CD4-positive, alpha-beta T cell treated with Interferon gamma for 1 hour (primary cell): ENCODE measurements around the gene RPS21.

Experiments
- DNase-seq: peaks from one replicate; pipeline ENCODE4 v3.0.0-alpha.2; 2020

Gene RPS21

DNA sequence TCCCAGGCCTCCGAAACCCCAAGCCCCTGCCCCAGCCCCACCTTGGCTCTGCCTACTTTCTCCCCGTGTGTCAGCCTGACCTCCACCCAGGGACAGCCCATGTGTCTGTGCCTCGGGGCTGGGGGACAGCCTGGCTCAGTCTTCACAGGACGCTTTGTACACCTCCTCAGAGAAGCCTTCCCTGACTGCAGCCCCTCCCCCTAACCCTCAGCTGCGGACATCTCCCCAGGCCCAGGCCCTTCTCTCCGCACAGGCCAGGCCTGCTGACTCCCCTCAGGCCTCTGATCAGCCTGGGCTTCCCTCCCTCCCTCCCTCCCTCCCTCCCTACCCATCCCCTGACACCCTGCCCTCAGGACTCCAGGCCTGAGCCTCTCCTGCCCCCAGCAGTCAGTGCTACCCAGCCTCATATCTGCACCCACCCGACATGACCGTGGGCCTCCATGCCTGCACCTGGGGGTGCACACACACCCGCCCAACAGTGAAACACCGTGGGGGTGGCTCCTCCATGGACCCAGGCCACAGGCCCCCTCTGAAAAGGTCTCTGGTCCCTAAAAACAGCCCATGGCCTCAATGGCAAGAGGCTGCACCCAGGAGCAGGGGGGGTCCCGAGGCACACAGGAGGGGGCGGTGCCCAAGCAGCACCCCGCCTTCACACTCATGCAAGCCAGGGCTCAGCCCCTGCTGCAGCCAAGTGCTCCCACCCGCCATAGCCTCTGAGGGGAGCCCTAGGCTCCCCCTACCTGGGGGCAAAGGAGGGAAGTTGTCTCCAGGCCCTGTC, 32.7 kb upstream of the RPS21 start:
- DNase-seq: no peak

DNA sequence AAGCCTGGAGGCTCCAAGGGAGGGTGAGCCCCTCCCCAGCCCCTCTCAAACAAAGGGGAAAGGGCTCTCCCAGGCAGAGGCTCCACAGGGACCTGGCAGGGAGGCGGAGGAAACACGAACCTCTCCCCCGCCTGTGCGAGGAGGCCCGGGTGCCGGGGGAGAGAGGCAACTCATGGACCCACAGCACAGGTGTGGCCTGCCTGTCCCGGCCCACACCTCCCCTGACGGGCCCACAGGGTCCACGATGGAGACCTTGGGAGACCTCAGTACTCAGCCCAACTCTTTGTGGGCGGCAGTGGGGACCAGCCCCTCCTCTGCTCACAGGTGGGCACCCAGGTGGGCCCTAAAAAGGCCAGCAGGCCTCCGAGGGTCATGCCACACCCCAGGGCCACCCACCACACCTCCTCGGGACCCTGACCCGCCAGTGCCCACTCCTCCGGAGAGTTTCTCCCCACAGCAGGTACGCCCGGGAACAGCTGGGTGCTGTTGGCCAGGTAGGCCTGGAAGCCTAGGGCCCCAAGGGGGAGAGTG, 32.0 kb upstream of the RPS21 start:
- no peak for DNase-seq

DNA sequence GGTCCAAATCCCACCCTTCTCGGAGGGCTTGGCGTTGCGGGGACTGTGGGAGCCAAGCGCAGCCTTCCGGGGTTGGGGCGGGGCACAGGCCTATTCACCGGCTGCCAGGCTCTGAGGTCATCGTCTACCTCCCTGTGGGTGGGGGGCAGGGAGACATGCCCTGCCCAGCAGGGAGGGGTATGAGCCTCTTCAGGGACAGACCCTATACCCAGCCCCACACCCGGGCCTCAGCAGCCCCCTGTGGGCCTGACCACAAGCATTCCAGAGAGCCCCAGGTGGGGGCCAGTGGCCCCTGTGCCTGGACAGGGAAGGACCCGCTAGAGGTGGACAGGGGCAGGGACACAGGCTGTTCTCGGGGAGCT, 31.4 kb upstream of the RPS21 start:
- no peak for DNase-seq

DNA sequence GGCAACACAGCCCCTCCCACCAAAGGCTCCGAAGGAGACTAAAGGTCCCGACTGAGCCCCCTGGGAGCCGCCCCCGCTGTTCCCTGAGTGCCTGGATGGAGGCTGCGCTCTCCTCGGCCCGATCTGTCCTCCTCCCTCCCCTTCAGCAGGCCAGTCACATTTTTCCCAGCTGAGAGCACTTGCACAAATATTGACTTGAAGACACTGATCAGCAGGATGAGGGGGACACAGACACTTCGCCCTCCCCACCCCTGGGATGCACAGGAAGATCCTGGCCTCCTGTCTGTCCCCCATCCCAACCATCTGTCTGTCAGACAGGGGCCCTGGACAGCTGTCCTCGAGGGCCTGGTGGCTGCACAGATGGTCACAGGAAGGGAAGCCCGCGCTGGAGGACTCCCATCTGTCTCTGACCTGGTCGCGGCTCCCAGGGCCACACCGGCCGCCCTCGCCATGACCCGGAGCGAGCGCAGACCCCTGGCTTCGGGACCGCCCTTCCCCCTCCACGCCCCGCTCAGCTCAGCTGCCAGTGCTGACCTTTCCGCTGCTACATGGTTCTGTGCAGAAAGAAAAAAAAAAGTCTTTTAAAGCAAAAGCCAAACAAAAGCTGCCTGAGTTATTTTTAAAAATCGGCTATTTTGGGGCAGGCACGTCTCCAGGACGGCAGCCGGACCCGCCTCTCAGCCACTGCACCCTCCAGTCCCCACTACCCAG, 30.9 kb upstream of the RPS21 start:
- no peak for DNase-seq

DNA sequence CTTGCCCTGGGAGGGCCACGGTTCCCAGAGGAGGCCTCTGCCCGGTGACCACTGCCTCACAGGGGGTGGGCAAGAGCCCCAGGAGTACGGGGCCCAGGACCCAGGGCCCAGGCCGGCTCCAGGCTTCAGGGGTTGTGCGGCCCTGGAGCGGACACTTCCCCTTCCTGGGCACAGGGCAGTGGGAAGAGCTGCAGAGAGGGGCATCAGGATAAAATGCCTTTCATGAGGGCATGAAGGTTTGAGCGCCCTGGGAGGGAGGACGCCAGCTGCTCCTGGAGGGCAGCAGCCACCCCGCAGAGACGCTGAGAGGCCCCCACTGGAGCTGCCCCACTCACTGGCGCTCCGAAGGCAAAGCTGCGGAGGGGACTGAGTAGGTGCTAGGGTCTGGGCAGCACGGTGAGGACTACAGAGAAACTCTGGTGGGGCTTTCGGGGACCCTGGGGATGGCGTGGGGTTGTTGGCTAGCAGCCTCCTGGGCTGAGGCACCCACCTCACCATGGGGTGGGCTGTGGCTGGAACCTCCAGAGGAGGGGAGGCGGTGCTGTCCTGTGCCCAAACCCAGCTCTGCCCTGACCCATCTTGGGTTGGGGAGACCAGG, 30.2 kb upstream of the RPS21 start:
- no peak for DNase-seq

DNA sequence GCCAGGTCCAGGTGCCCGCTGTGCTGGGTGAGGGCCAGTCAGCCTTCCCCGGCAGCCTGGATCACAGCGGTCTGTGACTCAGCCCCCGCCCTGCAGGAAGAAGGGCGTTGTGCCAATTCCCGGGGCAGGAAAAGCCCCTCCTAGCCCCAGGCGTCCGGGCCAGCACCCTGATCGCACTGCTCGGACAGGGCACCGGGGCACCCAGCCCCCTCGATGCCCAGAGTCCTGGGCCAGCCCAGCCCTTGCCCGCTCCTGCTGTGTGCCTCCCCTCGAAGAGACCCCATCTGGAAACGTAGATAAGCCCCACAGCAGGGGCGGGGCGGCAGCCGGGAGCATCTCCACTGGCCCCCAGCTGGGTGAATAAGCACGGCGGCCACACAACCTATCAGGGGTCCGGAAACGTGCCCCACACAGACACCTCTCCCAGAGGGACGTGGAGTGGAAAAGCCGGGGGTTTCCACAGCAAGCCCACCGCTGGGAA, 29.7 kb upstream of the RPS21 start:
- no peak for DNase-seq

DNA sequence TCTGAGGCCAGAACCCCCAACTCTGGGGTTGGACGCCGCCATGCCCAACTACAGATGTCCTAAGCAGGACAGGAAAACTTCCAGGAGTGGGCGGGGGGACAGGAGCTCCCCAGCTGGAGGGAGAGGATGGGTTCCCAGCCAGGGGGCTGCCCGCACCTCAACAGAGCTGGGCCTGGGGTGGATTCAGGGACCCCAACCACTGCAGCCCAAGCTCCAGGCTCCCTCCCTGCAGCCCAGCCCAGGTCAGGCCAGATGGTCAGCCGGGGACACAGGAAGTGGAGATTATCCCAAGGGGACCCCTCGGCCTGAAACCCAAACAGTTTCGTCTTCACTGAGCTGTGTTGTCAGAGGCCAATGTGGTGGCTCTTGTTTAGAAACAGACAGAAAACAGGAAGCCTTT, 29.2 kb upstream of the RPS21 start:
- no peak for DNase-seq

DNA sequence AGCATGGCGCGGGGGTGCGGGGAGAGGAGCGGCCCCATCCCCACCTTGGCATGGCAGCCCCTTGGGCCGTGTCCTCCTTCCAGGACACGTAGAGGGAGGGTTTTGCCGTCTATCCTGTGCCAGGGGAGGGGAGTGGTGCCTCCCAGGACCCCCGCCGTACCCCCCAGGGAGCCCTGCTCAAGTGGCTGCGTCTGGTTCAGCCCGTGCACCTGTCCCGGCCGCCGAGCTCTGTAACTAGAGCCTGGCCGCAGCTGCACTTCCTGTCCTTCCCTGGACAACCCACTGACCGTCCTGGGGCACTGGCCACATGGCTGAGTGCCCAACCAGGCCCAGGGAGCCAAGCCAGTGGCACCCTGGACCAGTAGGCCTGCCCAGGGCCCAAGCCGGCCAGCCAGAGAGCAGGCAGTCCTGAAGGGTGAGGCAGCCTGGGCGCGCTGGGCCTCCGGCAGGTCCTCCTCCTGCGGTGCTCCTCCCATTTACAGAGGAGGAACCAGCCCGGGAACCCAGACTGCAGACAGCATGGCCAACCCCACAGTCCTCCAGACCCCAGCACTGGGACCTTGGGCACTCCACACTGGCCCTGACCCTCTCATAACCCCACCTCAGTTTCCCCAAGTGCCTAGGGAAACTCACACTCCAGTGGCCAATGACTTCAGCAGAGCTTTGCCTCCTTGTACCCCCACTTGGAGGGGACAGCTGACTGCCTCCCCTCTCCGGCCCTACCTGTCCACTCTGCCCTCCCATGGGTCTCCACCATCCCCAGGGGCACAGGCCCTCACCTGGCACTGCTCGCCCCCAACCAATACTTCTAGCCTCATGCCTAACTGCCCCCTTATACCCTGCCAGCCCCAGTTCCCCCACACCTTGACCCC, 28.5 kb upstream of the RPS21 start:
- DNase-seq: no peak

DNA sequence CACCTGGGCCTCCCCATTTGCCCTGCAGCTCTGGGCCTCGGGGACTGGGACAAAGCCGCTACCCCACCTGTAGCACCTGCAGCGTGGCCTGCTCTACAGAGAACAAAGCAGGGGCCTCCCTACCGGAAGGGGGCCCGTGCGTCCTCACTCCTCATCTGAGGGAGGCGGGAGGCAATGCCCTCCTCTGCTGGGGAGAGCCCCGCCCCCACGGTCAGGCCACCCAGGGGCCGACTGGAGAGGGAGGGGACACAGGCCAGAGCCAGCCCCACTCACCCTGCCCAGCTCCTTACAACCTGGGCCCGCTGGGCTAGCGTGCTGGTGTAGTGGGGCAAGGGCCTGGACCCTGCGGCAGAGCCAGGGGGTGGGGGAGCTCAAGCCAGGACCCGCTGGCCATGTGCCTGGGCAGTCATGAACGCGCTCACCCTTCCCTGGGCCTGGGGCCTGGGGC, 27.8 kb upstream of the RPS21 start:
- DNase-seq: no peak

DNA sequence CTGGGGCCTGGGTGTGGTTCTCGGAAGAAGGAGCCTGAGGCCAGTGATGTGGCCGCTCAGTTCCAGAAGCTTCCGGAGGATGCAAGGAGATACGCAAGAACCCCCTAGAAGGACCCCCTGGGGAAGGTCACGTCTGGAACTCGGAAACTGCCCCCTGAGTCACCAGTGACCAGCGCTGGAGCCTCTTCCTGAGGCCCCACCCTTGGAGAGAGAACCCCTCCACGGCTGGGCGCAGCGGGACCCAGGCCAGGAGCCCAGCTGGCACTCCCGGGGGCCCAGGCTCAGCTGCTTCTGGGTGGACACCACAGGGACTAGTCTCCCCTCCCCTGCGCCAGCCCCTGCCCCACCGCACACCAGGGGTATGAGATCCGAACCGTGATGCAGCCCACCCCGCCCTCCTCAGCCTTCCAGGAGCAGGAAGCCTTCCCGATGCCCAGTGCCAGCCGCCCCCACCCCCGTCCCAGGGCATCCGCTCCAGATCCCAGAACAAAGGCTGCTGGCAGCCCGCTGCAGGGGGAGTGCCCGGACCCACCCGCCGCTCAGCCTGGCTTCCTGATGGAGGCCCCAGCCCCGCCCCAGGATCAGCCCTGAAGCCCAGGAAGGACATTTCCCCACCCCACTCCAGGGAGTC, 27.3 kb upstream of the RPS21 start:
- DNase-seq: no peak

DNA sequence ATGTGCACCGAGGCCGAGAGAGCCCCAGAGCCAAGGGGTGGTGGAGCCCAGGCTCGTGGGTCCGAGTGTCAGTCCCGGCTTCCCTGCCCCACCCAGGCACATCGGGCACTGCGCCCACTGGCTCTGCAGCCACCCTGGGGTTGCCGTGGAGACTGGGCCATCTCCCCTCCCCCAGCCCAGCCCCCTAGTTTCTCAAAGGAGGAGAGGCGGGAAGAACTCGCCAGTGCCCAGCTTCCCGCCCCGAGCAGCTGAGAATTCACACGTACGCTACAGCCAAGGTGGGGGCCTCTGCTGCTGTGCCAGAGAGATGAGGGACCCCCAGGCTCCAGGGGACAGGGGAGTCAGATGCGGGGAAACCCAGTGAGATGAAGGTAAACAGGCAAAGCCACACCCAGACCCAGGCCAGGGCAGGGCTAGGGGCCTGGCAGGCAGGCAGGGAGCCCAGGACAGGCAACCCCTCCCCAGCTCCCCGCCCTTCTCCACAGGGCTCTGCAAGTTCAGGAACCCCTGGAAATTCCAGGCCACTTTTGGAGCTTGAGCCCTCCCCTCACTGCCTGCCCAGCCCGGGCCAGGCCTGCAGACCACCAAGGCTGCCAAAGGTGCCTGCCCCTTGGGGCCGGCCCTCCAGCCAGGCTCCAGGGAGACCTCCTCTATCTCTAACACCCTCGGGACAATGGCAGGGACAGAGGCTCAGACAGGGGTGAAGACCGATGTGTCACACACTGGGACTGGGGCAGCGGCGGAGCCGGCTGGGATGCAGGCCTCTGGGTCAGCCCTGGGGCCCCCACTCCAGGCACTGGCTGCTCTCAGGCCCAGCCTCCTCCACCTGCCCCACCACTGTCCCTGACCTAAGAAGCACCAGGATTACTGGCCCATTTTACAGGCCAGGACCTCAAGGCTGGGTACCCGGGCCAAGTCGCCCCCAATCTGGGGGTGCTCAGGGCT, 25.8 kb upstream of the RPS21 start:
- no peak for DNase-seq

DNA sequence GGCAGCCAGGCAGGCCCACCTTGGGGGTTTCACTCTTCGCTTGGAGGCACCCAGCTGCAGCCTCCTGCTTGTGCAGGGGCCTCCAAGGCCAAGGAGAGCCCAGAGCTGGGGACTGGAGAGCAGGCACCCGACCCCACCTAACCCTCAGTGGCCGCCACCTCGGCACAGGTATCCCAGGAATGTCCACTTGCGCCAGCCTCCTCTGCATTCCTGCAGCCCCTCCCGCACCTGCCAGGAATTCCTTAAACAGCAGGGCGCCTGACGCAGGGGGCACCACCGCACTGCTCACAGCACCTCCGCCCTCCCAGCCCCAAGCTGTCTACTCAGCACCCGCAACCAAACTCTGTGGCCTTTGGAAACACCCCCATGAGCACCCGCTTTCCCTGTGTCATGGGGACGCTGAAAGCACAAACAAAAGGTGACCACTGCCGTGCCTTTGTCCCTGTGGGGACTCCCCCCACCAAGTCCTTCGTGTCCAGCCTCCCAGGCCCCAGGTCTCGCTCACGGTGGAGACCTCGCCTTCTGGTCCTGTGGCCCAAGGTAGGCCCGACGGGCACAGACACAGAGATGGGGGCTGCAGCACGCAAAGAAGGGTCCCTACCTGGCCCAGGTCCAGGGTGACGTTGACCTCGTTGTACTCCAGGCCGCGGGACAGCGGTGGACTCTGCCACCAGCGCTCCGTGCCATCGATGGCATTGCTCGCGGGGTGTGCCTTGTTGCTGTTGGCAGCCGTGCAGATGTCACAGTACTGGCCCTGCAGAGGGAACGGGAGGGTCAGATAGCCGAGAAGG, 24.9 kb upstream of the RPS21 start:
- DNase-seq: no peak

DNA sequence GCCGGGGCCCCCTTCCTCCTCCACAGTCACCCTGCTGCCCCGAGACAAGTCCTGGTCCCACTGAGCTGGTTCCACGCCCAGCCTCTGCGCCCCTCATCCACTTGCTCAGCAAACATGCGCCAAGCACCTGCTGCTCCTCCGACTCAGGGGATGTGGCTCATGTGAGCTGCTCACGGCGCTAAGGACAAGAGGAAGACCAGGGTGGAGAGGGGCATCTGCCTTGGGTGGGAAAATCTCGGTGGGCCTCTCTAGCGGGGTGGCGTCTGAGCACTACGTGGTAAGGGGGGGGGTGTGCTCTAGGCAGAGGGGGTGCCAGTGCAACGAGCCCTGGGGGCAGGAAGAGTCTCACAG, 24.3 kb upstream of the RPS21 start:
- DNase-seq: no peak

DNA sequence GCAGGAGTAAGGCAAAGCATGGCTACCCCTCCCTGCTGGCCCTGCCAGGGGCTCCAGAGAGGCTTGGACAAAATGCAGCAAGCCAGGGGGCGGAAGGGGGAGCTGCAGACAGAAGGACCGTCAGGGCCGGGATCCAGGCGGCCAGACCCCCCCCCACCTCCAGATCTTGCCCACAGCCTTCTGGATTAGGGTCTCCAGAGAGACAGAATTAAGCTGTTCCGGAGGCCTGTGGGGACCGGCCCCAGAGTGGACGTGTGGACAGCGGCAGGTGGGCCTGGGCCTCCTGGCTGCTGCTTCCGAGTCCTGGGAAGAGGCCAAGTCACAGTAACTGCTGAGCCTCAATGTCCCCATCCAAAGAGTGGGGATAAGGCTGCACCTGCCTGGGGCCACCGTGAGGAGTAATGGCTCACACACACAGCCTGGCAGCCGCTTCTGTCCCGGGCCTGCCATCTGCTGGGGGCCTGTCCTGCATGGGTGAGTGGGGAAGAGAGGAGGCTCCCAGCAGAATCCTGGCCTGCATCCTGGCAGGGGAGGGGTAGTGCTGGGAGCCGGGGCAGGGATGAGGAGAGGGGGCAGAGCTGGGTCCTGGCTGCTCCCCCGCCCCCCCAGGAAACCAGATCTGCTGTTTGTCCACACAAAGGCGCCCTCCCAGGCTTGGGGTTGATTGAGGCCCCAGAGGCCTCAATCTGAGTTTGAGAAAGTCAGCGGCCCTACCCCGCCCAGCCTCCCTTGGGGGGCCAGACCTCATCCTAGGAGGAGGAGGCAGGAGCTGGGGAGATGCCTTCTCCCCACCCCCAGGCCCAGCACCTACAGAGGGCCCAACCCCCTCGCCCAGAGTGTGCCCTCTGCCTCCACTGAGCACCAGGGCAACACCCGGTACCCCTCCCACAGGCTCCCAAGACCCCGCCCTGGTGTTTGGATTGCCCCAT, 23.6 kb upstream of the RPS21 start:
- no peak for DNase-seq

DNA sequence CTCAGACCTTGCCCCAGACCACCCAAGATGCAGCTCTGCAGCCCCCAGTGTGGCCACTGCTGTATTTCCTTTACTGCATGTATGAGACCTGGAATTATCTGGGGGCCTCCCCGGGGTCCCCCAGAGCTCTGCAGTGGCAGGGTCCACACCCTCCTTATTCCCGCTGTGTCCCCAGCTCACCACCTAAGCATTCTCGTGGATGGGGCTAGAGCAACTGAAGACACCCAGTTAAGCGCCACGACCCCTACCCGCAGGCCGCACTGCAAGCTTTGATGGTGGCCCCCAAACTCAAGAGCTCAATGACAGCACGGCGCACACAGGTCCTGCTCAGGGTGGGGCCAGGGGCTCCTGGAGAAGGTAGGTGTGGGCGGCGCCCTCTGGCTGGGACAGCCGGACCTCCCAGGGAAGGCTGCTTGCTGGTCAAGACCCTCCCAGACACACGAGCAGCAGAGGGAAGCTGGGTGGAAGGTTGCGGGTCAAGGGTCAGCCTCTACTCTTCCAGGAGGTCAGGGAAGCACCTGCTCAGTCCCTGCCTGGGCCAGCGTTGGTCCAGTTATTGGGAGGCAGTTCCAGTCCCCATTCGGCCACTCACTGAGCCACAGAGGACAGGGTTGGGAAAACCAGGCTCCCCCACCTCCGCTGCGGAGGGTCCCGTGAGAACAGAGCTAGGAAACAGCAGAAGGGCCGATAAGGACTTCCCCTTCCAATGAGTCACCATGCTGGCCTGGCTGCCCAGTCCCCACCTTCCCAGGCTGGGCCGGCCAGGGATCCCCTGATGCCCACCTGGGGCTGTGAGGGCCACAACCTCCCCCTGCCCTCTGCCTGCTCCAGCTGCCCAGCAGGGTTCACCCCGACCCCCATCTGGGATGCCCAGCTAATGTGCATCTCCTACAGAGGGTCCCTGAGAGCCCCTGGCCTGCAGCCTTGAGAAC, 22.7 kb upstream of the RPS21 start:
- no peak for DNase-seq

DNA sequence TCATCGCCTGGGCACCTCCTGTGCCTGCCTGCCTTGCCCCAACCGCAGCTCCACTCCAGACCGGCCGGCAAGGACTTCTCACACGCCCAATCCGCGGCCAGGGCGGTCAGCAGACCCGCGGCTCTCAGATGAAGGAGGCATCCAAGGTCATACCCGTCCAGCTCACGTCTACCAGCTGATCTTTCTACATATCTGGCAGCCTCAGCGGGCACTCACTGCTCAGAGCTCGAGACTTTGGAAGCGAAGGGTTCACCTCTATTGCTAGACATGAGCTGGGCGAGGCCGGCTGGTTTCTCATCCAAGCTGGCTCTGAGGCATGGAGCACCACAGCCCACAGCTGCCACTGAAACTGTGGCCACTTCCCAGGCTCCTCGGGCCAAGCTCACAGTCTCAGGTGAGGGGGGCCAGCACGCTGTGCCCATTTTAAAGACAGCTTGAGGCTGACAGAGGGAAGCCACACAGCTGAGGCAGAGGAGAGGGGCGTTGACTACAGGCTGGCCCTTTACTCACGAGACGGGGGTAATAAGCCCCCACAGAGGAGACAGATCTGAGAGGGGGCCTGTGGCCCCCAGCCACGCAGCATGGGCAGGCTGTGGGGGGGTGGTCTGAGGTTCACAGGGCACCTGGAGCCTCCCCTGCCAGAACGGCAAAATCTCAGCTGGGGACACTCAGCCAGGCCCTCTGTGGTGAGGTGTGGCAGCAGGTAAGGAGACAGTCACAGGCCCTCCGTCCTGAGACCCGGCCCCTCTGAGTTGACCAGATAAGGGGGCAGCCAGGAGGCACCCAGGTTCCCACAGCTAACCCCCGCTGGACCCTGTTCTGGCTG, 21.8 kb upstream of the RPS21 start:
- no peak for DNase-seq

DNA sequence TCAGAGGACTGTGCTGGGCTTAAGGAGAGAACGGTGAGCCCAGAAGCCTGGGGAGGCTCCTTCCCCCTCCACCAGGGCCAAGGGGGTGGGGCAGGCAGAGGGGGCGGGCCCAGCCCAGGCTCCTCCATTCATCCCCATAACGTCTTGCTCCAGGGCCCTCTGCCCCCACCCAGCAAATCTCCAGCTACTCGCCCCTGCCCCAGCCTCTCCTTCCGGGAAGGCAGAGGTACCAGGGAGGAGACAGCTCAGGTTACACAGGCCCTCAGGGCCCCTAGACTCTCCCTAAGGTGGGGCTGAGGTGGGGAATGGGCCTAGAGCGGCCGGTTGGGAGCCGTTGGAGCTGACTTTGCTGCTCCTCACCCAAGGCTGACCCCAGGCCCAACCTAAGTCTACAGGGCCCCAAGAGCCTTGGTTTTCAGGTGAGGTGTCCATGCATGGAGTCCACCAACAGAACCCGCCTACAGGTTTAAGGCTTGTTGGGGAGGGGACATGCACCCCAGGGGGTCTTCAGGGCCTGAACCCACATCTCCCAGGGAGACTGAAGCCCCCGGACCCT, 21.0 kb upstream of the RPS21 start:
- DNase-seq: no peak
